CD4-positive, alpha-beta T cell treated with Interleukin-6 at 100 ng/mL for 8 hours (primary cell): ENCODE results near the gene FIGNL2.

Source experiments
- DNase-seq: peaks from one replicate; pipeline ENCODE4 v3.0.0-alpha.2; 2020; ENCODE audit warnings: mixed read lengths, low spot score

FIGNL2 gene

GRCh38 chr12:51852404-51853137 is 4.1 kb upstream of the FIGNL2 start:
- no peak for DNase-seq

- no peak for DNase-seq
These were observed 3.1 kb upstream of the FIGNL2 start for GRCh38 chr12:51851413-51852124.

GRCh38 chr12:51850965-51851299 is 2.4 kb upstream of the FIGNL2 start:
- DNase-seq = no peak

GRCh38 chr12:51850081-51850964 is 1.8 kb upstream of the FIGNL2 start:
- no peak for DNase-seq

- no peak for DNase-seq
These were observed 570 bp upstream of the FIGNL2 start for GRCh38 chr12:51848841-51849735.

GRCh38 chr12:51847643-51848325 is 734 bp downstream of the FIGNL2 start:
- no peak for DNase-seq

GRCh38 chr12:51846911-51847642 is 1.4 kb downstream of the FIGNL2 start:
- peak; percentile 44 for DNase-seq

- DNase-seq = no peak
These were observed 2.2 kb downstream of the FIGNL2 start for GRCh38 chr12:51846271-51846691.

- no peak for DNase-seq
These were observed 3.0 kb downstream of the FIGNL2 start for GRCh38 chr12:51845482-51845881.

- no peak for DNase-seq
These were observed 3.7 kb downstream of the FIGNL2 start for GRCh38 chr12:51844854-51845253.

- DNase-seq = no peak
These were observed 6.8 kb downstream of the FIGNL2 start for GRCh38 chr12:51841727-51842126.

- DNase-seq = no peak
These were observed 7.6 kb downstream of the FIGNL2 start for GRCh38 chr12:51840966-51841365.

GRCh38 chr12:51839310-51839947 is 9.1 kb downstream of the FIGNL2 start:
- DNase-seq = no peak

GRCh38 chr12:51838762-51839161 is 9.8 kb downstream of the FIGNL2 start:
- no peak for DNase-seq

GRCh38 chr12:51838036-51838435 is 10.5 kb downstream of the FIGNL2 start:
- no peak for DNase-seq

- no peak for DNase-seq
These were observed 11.2 kb downstream of the FIGNL2 start for GRCh38 chr12:51837286-51837685.

GRCh38 chr12:51836827-51837173 is 11.7 kb downstream of the FIGNL2 start:
- no peak for DNase-seq

- DNase-seq = no peak
These were observed 12.3 kb downstream of the FIGNL2 start for GRCh38 chr12:51836041-51836826.

GRCh38 chr12:51834411-51834810 is 14.1 kb downstream of the FIGNL2 start:
- DNase-seq = no peak
